HG02870 (cell line): ENCODE measurements around the gene RUNX1.
"Not testable (repeated sequence)": the region's sequence is repeated elsewhere in the genome, so short reads cannot be mapped to it uniquely, and the experiment has no call there.

ENCODE experiments used
- ATAC-seq: cut with Tn5 transposase; IDR thresholded peaks from one replicate; pipeline ENCODE4 v1.9.1; 2021; ENCODE audit warnings: mild to moderate bottlenecking, moderate library complexity; ENCODE audit not compliant: unreplicated experiment

RUNX1 gene

GRCh38 chr21:34973685-34974084 is 75.4 kb downstream of the RUNX1 start:
- no peak for ATAC-seq

DNA sequence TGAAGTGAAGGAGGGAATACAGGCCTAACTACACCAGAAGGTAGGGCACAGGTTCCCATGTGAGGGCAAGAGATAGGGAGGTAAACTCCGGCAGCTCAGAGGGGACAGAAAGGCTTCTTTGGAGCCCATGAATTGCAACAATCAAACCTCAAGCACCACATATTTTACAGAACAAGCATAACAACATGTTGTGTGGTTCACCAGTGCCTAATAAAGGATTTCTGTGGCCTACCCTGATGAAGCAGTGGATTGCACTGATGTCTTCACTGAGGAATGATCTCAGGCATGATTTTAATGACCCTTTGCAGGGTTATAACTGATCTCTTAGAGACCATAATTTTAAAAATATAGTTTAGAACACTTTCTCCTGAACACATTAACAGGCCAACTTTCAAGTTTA is 77.4 kb downstream of the RUNX1 start:
- no peak for ATAC-seq

GRCh38 chr21:34970566-34970965 is 78.5 kb downstream of the RUNX1 start:
- ATAC-seq, result no peak

DNA sequence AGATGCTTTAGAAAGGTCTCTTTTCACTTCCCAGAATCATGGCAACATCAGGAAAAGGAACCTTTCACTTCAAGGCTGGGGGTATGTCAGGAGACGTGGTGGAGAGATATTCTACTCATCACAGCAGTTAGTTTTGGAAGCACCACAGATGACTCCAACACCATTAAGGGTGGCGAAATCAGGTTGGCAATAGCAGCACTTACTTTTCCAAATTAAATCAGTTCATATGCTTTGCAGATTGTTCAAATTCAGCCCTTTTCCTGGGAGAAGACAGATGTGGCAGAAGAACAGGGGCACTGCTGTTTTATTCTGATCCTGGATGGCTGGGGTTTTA is 79.0 kb downstream of the RUNX1 start:
- no peak for ATAC-seq

- no peak for ATAC-seq
Measured at GRCh38 chr21:34969423-34970166, 79.5 kb downstream of the RUNX1 start.

DNA sequence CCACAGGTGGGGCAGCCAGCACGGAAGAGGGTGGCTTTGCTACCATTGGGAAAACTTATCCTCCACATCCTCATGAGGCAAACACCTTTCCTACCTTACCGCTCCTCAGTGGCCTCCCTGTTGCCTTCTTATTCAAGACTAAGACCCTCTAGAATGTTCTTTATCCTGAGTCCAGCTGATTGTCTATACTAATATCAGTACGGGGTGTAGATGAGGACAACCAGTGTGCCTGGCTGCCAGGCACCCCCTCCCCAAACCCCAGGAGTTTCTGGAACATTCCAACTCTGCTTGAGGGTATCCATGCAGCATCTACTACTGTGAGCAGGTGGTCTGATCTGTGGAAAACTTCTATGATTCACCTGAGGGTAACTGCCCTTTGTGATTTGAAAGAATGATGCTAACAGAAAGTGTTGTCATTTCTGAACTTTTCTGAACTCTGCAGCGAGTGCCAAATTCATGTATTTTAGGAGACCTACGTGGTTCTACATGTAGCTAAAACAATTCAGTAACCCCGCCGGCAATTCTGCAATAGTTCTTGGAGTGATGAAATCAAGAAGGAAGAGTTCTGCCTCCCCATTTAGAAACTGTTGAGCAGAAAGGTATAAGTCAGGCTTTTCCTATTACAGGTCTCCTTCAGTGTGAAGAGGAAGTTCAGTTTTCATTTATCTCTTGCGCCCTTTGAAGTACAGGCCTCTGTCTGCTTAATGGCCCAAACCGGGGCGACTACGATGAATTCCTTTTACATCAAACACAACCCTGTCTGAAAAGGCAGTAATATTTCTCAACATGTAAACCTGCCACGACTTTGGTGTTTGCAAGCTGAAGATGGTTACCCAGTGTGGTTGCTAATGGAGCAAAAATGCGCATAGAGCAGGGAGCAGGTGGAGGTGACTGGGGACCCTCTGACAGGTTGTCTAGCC is 80.4 kb downstream of the RUNX1 start:
- no peak for ATAC-seq

- ATAC-seq, result no peak
Measured at GRCh38 chr21:34967509-34968289, 81.4 kb downstream of the RUNX1 start.

GRCh38 chr21:34966881-34967280 is 82.2 kb downstream of the RUNX1 start:
- not testable (repeated sequence) for ATAC-seq

GRCh38 chr21:34965200-34966174 is 83.6 kb downstream of the RUNX1 start:
- ATAC-seq, result no peak

DNA sequence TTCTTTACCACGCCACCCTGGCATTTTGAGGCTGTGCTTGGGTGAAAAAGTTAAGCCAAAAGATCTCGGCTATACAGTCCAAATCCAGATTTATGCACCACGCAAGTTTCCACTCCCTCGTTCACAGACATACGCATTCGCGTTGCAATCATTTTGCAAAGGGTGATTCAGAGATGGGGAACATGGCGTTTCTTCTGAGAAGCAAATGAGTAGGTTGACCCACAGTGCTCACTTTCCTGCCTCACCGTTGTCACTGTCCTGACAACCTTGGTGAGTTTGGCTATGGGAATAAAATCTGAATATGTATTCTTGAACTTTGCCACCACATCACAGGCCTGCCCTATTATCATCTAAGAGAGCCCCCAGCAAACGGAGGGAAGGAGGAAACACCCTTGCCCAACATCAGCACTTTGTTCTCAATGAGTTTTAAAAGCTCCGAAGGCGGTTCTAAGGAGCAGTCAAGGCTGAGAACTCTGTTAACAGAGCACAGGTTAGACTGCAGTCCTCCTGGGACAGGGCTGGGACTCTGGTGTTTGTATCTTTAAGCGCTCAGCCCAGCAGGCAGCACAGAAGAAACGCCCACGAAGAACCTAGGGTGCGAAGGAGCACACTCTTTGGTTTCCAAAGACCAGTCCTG is 86.4 kb downstream of the RUNX1 start:
- no peak for ATAC-seq

- ATAC-seq, result no peak
Measured at GRCh38 chr21:34962136-34962535, 87.0 kb downstream of the RUNX1 start.

DNA sequence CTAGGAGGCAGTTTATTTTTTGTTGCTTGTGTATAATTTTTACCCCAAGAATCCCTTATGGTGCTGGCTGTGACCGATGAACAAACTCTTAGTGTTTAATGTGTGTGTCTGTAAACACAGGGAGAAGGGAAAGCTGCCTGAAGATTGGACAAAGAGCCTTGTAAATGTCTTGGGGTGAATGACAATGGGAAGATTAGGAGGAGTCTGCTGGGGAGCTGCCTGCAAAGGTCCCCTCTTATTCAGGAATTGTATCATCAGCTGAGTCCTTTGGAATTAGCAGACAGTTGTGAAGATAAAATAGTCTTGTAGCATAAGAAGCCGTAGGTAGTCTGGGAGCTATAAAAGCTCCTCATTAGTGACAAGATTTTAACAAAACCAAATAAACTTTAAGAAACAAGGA is 88.4 kb downstream of the RUNX1 start:
- ATAC-seq, result no peak

- no peak for ATAC-seq
Measured at GRCh38 chr21:34959607-34960006, 89.5 kb downstream of the RUNX1 start.

- ATAC-seq, result no peak
Measured at GRCh38 chr21:34958040-34958439, 91.1 kb downstream of the RUNX1 start.

DNA sequence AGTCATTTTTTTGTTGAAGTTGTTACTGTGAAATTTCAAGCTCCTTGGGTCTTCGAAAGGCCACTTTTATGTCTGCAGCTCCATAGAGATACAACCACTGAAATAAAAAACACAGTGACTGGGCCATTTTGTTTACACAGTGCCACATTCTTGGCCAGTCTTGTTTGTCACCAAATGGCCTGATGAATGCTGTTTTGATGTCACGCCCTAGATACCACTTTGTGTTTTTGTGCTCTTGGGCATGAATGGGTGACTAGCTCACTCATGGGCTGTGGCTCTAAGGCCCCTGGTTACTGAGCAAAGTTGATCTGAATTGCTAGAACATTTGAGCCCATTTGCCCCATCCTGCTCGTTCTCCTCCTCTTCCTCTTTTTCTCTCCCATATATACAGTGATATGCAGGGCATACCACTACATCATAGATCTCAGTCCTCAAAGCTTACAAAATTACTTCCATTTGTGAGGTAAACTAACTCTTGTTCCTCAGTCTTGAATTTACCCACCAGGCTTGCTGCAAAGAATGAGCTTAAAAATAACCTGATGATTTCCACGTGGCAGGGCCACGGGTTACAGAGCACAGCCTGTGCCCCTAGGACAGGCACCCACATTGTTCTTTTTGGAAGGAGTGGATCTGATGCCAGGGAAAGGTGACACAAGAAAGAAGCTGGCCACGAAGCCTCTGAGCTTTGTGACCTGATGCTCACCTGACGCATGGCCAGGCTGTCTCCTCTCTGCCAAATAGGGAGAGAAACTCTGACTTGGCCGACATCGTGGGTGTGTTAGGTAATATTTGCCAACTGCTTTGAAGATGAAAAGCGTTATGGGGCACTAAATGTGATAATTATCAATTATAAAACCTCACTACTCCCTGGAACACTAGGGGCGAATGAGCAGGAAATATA is 92.4 kb downstream of the RUNX1 start:
- ATAC-seq, result no peak

- no peak for ATAC-seq
Measured at GRCh38 chr21:34953950-34954349, 95.2 kb downstream of the RUNX1 start.

GRCh38 chr21:34952701-34953100 is 96.4 kb downstream of the RUNX1 start:
- ATAC-seq, result no peak

DNA sequence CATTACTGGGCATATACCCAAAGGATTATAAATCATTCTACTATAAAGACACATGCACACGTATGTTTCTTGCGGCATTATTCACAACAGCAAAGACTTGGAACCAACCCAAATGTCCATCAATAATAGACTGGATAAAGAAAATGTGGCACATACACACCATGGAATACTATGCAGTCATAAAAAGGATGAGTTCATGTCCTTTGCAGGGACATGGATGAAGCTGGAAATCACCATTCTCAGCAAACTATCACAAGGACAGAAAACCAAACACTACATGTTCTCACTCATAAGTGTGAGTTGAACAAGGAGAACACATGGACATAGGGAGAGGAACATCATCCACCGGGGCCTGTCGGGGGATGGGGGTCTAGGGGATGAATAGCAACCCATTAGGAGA is 97.2 kb downstream of the RUNX1 start:
- ATAC-seq, result not testable (repeated sequence)

DNA sequence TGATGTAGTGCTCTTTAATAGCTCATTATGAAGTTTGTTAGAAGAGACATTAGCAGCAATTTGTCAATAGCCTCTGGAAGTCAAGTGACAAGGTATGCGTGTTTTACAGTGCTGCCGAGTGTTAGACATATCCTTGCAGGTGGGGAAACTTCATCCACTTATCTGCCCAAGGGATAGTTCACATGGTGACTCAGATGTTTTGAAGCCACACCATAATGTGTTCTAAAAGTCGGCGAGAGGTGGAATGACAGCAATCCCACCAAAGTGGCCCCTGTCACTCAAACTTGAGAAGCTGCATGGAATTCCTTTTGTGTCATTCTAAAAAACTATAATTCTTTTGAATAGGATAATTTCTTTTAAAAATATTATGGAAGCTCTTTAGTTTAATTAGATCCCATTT is 98.1 kb downstream of the RUNX1 start:
- ATAC-seq, result no peak
